Endothelial cell of umbilical vein (primary cell): ENCODE measurements around the gene SPAG16. TPM values are rescaled to one million over a fixed set of nuclear protein-coding genes. Genes with fewer than 3 reads are reported as not detected.

Source experiments
- BruUV-seq: library from RNA; stranded (reverse); fragments of 400-500 nt; replicated peaks from 2 replicates; lab custom pipeline; 2021; lab: Mats Ljungman, UMichigan
- CTCF ChIA-PET: fragments of 300-600, 350-600 bp; sonication (Branson Sonifier 250); formaldehyde crosslinking; loops from one replicate; lab custom pipeline; 2021; ENCODE audit warnings: antibody characterized with exemption, inconsistent platforms; lab: Charles Lee
- POLR2A ChIA-PET: fragments of 300-600, 350-600 bp; sonication (Branson Sonifier 250); formaldehyde crosslinking; loops from one replicate; lab custom pipeline; 2021; ENCODE audit warnings: antibody characterized with exemption, inconsistent platforms; lab: Charles Lee
- DNase-seq: peaks from one replicate; pipeline ENCODE4 v3.0.0-alpha.2; 2011; ENCODE audit warnings: low read depth, low spot score
- FAIRE-seq: peaks from 2 replicates; lab custom pipeline; 2011; peaks lifted over from hg19 to GRCh38; lab: Jason Lieb, UNC
- H2AFZ ChIP-seq: 2 replicates; pipeline ENCODE4 v1.6.0; 2012; ENCODE audit warnings: low read depth, low read length, control low read depth, inconsistent platforms
- H3K27ac ChIP-seq: 2 replicates; pipeline ENCODE4 v1.5.1; 2011; ENCODE audit warnings: low read depth, mild to moderate bottlenecking, control low read depth, low read length, moderate library complexity; ENCODE audit not compliant: insufficient read depth
- H3K27me3 ChIP-seq, 2 experiments: 2 replicates each; pipeline versions ENCODE4 v1.6.0 to v1.6.1; 2011; ENCODE audit warnings: low read length in 2 of 2, mixed read lengths in 1 of 2; ENCODE audit not compliant: control insufficient read depth in 2 of 2, insufficient read depth in 2 of 2
- H3K36me3 ChIP-seq, 2 experiments: 2 replicates in 1 of 2; 3 replicates in 1 of 2; pipeline ENCODE4 v1.5.1; 2011; ENCODE audit warnings: low read length in 2 of 2, mild to moderate bottlenecking in 1 of 2, moderate library complexity in 1 of 2; ENCODE audit not compliant: control insufficient read depth in 2 of 2, insufficient read depth in 2 of 2; ENCODE audit errors: extremely low read depth in 1 of 2
- H3K4me1 ChIP-seq: 3 replicates; pipeline ENCODE4 v1.5.1; 2011; ENCODE audit warnings: mild to moderate bottlenecking, low read length; ENCODE audit not compliant: control insufficient read depth, insufficient read depth; ENCODE audit errors: extremely low read depth
- H3K4me2 ChIP-seq: 2 replicates; pipeline ENCODE4 v1.6.1; 2011; ENCODE audit warnings: low read length, control low read depth, mixed read lengths; ENCODE audit not compliant: insufficient read depth
- H3K4me3 ChIP-seq, 3 experiments: fragments of 200-600 bp in 1 of 3; sonication (generic), shearing (Covaris generic) in 1 of 3; replicated peaks in 1 of 3; 2 replicates each; pipeline ENCODE4 v1.5.1; 2011 to 2016; ENCODE audit warnings: control low read depth in 3 of 3, low read length in 3 of 3, mild to moderate bottlenecking in 2 of 3, inconsistent platforms in 1 of 3, low read depth in 1 of 3, moderate library complexity in 1 of 3; ENCODE audit not compliant: insufficient read depth in 1 of 3
- H3K79me2 ChIP-seq: 2 replicates; pipeline ENCODE4 v1.6.0; 2012; ENCODE audit warnings: low read length, inconsistent platforms; ENCODE audit not compliant: control insufficient read depth, insufficient read depth
- H3K9ac ChIP-seq: replicated peaks from 2 replicates; pipeline ENCODE3; 2011; ENCODE audit warnings: low read length, control low read depth; ENCODE audit not compliant: insufficient read depth; ENCODE audit errors: extremely low read depth
- H3K9me1 ChIP-seq: replicated peaks from 3 replicates; pipeline ENCODE4 v1.6.0; 2011; ENCODE audit warnings: mild to moderate bottlenecking, low read length; ENCODE audit not compliant: control insufficient read depth, insufficient read depth; ENCODE audit errors: extremely low read depth
- H3K9me3 ChIP-seq: replicated peaks from 2 replicates; pipeline ENCODE4 v1.5.1; 2012; ENCODE audit warnings: low read length, inconsistent platforms; ENCODE audit not compliant: control insufficient read depth, insufficient read depth
- H4K20me1 ChIP-seq: replicated peaks from 2 replicates; pipeline ENCODE3; 2011; ENCODE audit warnings: mild to moderate bottlenecking, low read length; ENCODE audit not compliant: control insufficient read depth, insufficient read depth; ENCODE audit errors: extremely low read depth
- CTCF ChIP-seq, 2 donors: IDR thresholded peaks; 1 replicate in 1 of 2; 2 replicates in 1 of 2; pipeline ENCODE4 v1.5.1; 2011; ENCODE audit warnings: low read length in 2 of 2, mild to moderate bottlenecking in 2 of 2, moderate library complexity in 2 of 2, control low read depth in 1 of 2, inconsistent platforms in 1 of 2, low read depth in 1 of 2; ENCODE audit not compliant: insufficient read depth in 1 of 2; ENCODE audit errors: extremely low read depth in 1 of 2
- EZH2 ChIP-seq: IDR thresholded peaks from 2 replicates; pipeline ENCODE4 v1.6.1; 2012; ENCODE audit warnings: borderline replicate concordance, low read depth, mild to moderate bottlenecking, moderate library complexity, low read length, inconsistent platforms; ENCODE audit not compliant: severe bottlenecking
- FOS ChIP-seq: IDR thresholded peaks from 2 replicates; pipeline ENCODE4 v1.6.1; 2011; ENCODE audit warnings: mild to moderate bottlenecking, low read length, moderate library complexity, borderline replicate concordance; ENCODE audit not compliant: insufficient read depth
- GATA2 ChIP-seq: IDR thresholded peaks from 2 replicates; pipeline ENCODE4 v1.7.0; 2011; ENCODE audit warnings: low read depth, mild to moderate bottlenecking, moderate library complexity, mixed read lengths, low read length; ENCODE audit not compliant: insufficient read length, insufficient read depth
- JUN ChIP-seq: IDR thresholded peaks from 2 replicates; pipeline ENCODE4 v1.6.1; 2011; ENCODE audit warnings: borderline replicate concordance, low read depth; ENCODE audit not compliant: insufficient read length, insufficient read depth
- POLR2A ChIP-seq: IDR thresholded peaks from 2 replicates; pipeline ENCODE4 v1.6.1; 2012; ENCODE audit warnings: low read depth, mild to moderate bottlenecking, control low read depth, low read length
- dilution Hi-C: fragments of 300-500 bp; cut with MboI; formaldehyde crosslinking; loops from one replicate; pipeline ENCODE4 v1.15.0; 2019; ENCODE audit warnings: low sequenced_read_pairs; ENCODE audit not compliant: extremely low pct_ligation_motif_present
- intact Hi-C: fragments of 100-400 bp; cut with micrococcal nuclease; formaldehyde crosslinking; loops from one replicate; pipeline ENCODE4 v1.10.0; 2022
- polyA plus RNA-seq, 4 experiments: library from polyadenylated mRNA; depleted of rRNA in 3 of 4; stranded (reverse) in 3 of 4; unstranded in 1 of 4; fragments of >200 nt; gene quantifications; 2 replicates each; pipeline versions ENCODE4 v1.2.1 to v1.2.3, GENCODE V29; 2011 to 2012; ENCODE audit warnings: missing spikeins in 1 of 4
- total RNA-seq: library from RNA; stranded (reverse); gene quantifications from 2 replicates; pipeline ENCODE4 v1.2.3, GENCODE V29; 2021

Gene SPAG16
- total and polyA plus RNA-seq, 2 donors (not counting 3 experiments of a cell fraction or from before 2014, with no cell fraction given), result 4.0 to 7.7 TPM

GRCh38 chr2:214034417-214034816, 750.2 kb downstream of the SPAG16 start:
- Histone ChIP-seq H4K20me1 (no peaks in the 10 kb centered on the region), H3K79me2 (no peaks in the 10 kb centered on the region), H3K27ac (no peak overlapping the region), H3K4me3 (no peak overlapping the region), H3K4me2 (no peak overlapping the region), H3K9me1 (no peaks in the 10 kb centered on the region), H3K4me1 (no peaks in the 10 kb centered on the region), H3K9me3 (no peaks in the 10 kb centered on the region), H2AFZ (no peak overlapping the region), H3K9ac (no peak overlapping the region), H3K27me3 (no peaks in the 10 kb centered on the region), H3K36me3 (no peaks in the 10 kb centered on the region)
- dilution Hi-C loops, result no loop called here
- DNase-seq (no peak), FAIRE-seq (no peak)
- ChIA-PET POLR2A (no interaction called here), CTCF (interaction anchor here (1.1 kb wide), 1 partner anchor 9 kb away, joined by 3 read pairs; no protein-coding TSS in a partner anchor)
- TF ChIP-seq FOS (no peak), CTCF (IDR thresholded peaks at IDR 0.05; ENCODE audit: extremely low read depth in 1 of 2, insufficient read depth in 1 of 2, low read depth in 1 of 2, low read length in 2 of 2) (no peak), POLR2A (no peak), GATA2 (no peak), JUN (no peak), EZH2 (no peak)
- intact Hi-C loops, result no loop called here
- no TSS peak for BruUV-seq
